NCI-H2196 (cell line): Measurements from ENCODE around the gene CCDC85B.
"Not testable (repeated sequence)": the region's sequence is repeated elsewhere in the genome, so short reads cannot be mapped to it uniquely, and the experiment has no call there.

Experiments used
- DNase-seq: peaks from one replicate; lab custom pipeline; 2025; ENCODE audit not compliant: unreplicated experiment; lab: John Stamatoyannopoulos, UW

The CCDC85B gene

DNA sequence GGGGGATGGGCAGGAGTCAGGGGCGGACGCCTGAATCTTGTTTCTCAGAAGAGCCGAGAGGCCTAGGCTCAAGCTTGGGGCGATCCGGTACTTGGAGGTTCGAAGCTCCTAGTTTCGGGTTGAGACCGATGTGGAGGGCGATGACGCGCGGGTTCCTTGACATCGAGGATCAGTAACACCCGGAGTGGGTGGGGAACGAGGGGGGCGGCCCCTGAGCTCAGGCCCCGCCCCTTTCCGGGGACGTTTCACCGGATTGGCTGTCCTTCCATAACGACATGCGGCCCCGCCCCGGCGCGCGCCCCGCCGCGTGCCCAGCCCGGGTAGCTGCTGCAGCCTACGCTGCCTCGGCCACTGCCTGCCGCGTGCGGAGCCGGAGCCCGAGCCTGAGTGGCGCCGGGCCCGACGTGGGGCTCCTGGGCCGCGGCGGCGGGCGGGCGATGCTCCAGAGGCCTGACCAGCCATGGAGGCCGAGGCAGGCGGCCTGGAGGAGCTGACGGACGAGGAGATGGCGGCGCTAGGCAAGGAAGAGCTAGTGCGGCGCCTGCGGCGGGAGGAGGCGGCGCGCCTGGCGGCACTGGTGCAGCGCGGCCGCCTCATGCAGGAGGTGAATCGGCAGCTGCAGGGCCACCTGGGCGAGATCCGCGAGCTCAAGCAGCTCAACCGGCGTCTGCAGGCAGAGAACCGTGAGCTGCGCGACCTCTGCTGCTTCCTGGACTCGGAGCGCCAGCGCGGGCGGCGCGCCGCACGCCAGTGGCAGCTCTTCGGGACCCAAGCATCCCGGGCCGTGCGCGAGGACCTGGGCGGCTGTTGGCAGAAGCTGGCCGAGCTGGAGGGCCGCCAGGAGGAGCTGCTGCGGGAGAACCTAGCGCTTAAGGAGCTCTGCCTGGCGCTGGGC is at the start of gene CCDC85B:
TSS of gene CCDC85B (plus strand) at position 350 of the 895 bp plus-strand sequence. CDS start at position 461, 111 bp downstream.
- DNase-seq, result peak; percentile 96

DNA sequence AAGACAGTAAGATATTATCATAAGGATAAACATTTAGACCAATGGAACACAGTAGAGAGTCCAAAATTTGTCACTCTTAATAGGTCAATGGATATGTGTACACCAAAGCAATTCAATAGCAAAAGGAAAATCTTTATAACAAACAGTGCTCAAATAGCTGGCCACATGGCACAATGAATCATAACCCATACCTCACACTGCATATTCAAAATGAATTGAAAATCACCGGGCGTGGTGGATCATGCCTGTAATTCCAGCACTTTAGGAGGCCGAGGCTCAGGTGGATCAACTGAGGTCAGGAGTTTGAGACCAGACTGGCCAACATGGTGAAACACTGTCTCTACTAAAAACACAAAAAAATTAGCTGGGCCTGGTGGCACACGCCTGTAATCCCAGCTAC is 48.3 kb upstream of the CCDC85B start:
- no peak for DNase-seq

DNA sequence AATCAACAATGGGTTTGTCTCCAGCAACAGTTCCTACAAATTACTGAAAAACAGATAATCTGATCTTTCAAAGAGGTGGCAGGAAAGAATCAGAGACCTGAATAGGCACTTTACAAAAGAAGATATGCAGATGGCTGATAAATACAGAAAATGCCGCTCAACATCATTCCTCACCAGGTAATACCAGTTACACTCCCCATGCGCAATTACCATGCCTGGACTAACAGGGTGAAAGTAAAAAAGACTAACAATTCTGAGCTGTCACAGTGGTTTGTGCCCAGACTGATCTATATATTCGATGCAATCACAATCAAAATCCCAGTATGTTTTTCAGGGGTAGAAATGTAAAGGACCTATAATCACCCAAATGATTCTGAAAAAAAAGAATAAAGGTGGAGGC is 46.7 kb upstream of the CCDC85B start:
- no peak for DNase-seq

DNA sequence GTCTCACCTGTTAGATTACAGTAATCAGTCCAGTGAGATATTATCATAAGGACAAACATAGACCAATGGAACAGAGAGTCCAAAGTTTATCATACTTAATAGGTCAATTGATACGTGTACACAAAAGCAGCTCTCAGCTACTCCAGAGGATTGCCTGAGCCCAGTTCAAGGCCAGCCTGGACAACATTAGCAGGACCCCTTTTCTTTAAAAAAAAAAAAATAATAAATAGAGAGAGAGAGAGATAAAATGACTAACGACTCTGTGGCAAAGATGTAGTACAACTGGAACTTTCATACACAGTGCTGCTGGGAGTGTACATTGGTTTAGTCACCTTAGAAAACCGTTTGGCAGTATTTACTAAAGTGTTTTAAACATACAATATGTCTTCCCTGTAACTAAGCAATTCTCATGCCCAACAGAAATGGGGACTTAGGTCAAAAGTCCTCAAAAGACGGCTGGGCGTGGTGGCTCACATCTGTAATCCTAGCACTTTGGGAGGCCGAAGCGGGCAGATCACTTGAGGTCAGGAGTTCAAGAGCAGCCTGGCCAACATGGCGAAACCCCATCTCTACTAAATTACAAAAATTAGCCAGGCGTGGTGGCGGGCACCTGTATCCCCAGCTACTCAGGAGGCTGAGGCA is 46.1 kb upstream of the CCDC85B start:
- DNase-seq, result no peak

DNA sequence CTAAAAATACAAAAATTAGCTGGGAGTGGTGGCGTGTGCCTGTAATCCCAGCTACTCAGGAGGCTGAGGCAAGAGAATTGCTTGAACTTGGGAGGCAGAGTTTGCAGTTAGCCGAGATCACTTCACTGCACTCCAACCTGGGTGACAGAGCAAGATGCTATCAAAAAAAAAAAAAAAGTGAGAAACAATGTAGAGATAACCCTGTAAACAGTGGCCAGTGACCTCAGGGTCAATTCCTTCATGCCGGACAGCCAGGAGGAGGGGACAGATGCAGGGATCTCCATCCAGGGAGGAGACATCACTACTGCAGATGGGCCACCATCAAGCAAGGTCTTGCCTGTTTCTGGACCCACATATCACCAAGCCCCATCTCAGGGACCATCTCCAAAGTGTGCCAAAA is 42.7 kb upstream of the CCDC85B start:
- DNase-seq, result no peak

DNA sequence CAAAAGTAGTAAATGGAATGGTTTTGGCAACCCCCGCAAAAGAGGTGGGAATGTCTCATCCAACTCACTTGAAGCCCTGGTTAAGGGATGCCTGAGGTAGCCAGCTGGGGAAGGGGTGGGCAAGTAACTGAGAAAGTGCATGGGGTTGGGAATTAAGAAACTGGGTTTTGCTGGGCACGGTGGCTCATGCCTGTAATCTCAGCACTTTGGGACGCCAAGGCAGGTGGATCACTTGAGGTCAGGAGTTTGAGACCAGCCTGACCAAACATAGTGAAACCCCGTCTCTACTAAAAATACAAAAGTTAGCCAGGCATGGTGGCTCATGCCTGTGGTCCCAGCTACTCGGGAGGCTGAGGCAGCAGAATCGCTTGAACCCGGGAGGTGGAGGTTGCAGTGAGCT is 41.8 kb upstream of the CCDC85B start:
- DNase-seq, result not testable (repeated sequence)

DNA sequence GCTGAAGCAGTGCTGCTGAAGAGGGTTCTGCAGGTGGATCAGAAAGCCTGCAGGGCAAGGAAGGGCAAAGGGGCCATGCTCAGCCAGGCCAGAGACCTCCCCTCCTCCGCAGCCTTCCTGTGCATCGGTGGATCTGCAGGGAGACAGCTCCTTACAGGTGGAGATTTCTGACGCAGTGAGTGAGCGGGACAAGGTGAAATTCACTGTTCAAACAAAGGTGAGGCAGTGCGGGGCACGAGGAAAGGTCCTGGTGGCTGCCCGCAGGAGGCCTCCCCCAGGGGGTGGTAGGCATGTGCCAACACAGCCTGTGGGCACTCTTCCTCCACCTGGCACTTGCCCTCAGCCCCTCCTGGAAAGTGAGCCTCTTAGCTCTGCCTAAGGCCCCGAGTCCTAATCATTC is 41.1 kb upstream of the CCDC85B start:
- DNase-seq, result no peak

DNA sequence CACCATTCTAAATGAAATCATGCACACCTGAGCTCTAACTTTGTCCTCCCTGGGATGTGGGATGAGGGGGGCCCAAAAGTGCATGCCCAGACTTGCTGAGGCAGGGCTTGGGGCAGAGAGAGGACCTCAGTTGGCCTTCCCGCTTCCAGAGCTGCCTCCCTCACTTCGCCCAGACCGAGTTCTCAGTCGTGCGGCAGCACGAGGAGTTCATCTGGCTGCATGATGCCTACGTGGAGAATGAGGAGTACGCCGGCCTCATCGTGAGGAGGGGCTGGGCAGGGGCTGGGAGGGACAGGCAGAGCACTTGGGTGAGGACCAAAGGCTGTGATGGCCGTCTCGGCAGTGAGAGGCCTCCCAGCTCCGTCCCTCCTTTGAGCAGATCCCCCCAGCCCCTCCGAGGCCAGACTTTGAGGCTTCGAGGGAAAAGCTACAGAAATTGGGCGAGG is 40.7 kb upstream of the CCDC85B start:
- no peak for DNase-seq

DNA sequence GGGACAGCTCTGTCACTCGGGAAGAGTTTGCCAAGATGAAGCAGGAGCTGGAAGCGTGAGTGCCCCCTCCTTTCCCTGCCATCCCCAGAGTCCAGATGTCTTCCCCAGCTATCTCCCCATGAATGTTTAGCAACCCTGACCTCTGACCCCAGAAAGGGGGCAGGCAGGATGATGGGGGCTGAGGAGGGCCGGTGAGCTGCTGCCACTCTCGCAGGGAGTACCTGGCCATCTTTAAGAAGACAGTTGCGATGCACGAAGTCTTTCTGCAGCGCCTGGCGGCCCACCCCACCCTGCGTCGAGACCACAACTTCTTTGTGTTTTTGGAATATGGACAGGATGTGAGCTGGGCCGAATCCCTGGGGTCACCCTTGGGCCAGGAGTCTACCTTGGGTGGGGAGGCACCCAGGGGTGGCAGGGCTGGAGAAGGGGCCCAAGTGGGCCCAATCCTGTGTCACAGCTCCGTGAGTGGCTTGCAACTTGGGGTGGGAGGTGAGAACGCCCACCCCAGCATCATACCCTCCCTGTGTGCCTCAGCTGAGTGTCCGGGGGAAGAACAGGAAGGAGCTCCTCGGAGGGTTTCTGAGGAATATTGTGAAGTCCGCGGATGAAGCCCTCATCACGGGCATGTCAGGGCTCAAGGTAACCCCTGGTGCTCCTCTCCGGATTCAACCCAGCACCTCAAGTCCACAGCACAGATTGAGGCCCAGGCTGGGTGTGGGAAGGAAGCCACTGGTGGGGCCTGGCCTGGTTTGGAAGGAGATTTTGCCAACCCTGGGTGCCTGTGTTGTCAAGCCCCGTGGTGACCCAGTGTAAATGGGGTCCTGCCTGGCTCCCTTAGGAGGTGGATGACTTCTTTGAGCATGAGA is 40.0 kb upstream of the CCDC85B start:
- DNase-seq, result no peak

DNA sequence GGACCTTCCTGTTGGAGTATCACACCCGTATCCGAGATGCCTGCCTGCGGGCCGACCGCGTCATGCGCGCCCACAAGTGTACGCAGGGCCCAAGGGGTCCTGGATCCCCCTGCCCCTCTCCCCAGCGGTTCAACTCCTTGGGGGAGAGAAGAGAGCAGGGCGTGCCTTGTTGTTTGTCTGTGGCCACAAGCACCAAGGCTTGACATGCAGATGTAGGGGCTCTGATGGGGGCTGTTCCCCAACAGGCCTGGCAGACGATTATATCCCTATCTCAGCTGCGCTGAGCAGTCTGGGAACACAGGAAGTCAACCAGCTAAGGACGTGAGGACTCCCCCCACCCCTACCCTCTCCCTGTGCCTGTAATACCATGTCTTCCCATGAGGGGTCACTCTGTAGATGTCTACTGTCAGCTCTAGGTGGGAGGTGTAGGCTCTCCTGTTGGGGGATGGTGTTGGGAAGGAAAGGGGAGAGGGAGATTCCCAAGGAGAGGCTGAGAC is 39.3 kb upstream of the CCDC85B start:
- DNase-seq, result no peak

DNA sequence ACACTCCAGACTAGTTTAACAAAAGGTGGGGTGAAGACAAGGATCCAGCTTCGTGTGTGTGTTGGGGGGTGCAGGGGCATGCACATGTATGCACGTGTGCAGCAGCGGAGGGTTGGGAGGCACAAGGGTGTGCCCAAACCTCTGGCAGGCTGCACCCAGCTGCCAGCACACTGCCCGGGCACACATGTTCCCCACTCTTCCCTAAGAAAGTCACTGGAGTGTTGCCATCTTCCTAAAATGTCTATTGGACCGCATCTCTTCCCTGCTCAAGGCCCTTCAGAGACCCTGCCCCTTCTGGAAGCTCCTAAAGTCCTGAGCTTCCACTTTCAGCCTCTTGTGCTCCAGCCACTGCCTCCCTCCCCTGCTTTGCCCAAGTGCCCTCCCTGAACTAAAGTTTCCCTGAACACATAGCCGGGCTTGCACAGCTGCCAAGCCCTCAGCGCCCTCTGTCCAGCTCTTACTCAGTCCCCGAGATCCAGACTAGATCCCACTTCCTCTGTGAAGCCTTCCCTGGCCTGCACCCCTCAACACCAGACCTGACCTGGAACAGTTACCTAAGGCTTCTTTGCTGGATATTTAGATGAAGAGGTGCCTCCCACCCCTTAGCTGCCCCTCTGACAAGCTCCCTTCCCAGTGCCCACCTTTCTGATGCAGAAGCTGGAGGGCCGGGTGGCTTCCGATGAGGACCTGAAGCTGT is 38.5 kb upstream of the CCDC85B start:
- no peak for DNase-seq

DNA sequence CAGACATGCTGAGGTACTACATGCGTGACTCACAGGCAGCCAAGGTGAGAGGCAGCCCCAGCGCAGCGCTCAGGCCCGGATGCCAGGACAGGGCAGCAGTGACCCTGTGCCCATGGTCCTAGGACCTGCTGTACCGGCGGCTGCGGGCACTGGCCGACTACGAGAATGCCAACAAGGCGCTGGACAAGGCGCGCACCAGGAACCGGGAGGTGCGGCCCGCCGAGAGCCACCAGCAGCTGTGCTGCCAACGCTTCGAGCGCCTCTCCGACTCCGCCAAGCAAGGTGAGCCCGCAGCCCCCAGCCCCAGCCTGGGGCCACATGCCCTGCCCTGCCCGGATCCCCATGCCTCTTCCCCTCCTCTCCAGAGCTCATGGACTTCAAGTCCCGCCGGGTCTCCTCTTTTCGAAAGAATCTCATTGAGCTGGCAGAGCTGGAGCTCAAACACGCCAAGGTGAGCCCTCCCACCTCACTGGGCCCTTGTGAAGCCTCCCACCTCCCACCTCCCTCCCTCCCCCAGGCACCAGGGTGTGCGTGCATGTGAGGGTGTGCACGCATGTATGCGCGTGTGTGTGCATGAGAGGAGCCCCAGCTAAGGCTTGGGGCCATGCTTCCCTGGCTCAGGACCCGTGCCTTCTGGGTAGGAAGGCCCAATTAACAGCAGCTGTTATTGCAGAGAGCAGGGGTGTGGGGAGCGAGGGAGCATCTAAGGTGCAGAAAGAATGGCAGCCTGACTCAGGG is 37.8 kb upstream of the CCDC85B start:
- DNase-seq, result no peak

DNA sequence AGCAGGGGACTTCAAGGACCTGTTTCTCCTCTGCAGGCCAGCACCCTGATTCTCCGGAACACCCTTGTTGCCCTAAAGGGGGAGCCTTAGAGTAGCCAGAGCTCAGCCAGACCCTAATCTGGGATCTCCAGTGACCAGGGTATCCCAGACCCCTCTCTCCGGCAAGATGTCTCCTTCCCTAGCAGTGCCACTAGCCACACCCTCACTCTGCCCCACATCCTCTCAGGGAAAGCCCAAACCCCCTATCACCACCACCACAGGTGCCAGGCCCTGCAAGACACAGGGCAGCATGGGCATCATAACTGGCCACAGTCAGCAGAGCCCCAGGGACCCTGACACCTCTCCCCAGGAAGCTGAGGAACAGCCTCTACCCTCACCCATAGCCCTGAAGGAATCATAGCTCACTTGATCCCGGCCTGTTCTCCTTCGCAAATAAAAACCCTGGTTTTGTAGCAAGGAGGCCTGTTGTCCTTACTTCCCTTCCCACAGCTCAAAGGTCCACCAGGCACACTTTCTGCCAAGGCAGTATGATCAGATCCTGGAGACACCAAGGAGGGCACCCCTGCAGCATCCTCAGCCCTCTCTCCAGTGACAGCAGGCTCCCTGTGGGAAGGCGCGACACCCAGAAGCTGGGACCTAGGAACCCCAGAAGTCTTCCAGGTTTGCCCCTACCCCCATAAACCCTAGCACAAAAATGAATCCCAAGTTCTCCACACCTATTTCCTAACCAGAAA is 37.1 kb upstream of the CCDC85B start:
- no peak for DNase-seq

DNA sequence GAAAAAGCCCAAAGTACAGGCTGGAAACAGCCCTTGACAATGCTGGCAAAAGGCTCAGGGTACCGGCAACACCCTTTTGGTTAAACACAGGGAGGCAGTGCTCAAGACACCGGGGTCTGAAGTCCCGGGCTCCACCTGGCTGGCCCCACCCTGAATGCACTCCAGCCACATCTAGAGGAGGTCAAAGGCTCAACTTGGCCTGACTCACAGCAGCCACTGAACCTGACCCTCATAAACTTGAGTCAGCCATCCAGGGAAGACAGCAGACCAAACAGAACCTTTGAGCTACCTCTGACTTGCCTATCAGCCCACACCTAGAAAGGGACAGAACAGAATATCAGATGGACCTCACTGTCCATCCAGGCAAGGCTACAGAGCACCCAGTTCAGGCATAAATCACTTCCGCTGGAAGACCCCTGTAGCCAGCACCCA is 36.3 kb upstream of the CCDC85B start:
- DNase-seq, result no peak

DNA sequence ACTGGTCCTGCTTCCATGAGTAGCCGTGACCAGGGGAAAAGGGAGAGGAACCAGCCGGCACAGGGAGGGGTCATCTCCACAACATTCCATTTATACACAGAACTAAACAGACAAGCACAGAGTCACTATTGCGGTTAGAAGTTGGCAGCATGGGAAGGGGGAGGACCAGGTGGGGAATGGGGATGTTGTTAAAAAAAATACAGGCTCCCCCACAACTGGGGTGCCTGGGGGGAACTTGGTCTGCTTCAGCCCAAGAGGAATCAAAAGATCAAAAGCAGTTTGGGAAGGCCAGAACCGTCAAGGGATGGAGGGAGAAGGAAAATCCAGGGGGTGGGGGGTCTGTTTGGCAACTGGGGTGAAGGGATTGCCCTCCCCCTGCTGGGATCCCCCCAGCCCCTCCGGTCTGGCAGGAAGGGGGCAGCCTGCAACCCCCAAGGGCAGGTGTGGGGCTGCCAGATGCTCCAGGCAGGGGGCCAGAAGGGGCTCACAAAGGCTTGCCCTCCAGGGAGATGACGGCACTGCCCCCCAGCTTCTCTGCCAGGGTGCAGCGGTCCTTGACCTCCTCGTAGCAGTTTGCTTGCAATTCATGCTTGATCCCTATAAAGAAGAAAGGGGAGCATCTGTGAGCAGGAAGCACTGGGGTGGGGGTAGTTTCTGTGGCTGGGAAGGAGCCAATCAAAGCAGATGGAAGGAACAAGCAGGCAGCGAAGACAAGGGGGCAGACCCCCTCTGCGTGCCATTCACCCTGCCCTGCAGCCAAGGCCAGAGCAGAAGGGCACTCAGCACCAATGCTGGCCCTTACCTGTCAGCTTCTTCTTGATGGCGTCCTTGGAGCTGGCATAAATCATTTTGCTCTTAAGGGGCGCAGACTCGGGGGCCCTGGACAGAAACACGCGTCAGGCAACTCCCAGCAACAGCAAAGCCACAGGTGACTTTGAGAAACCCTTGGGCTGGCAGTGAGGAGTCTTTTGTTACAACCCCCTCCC is 35.3 kb upstream of the CCDC85B start:
- no peak for DNase-seq

DNA sequence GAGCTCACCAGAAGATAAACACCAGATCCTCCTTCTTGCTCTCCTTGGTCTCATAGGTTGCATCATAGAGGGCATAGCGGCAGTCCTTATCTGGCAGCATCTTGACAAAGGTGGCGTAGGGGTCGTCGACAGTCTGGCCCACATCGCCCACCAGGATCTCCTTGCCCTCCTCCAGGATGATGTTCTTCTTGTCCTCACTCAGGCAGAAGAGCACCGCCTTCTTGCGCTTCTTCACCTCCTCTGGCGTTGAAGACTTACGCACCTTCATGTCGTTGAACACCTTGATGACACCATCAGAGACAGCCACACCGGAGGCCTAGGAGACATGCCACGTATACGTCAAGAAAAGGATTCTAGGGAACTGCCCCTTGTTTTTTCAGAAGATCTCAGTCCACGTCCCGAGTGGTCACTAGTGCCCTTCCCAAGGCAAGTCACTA is 34.5 kb upstream of the CCDC85B start:
- DNase-seq, result no peak

DNA sequence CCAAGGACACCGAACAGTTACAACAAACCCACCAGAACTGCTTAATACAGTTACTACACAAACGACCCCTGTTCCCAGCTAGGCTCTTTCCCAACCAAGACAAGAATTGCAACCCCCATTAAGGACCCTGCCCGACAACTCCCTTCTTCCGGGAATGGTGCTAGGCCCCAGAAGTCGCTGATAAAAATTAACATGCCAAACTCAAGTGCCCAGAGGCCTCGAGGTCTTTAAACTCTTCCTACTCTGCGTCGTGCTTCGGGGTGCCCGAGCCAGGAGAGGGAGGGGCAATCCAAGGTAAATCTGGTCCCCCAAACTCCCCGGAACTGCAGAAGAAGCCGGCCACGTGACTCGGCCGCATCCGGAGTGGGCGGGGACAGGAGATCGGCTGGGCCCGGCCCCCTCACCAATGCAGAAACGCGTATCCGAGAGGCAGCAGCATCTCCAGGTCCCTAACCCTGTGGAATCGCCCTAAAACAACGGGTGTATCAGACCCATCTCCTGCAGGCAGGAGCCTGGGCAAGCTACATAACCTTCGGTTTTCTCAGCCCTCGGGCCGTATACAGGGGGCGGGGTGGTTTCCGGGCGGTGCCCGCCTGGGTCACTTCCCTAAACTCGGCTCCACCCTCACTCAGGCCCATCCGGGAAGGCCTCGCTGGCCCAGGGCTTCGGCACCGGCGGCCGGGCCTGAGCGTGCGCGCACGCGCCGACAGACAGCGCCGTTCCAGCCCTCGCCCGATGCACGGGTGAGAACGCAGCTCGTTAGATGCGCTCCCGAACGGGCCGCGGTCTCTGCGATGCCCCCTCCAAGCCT is 33.6 kb upstream of the CCDC85B start:
- peak; percentile 73 for DNase-seq
